RWPE1 (cell line): ENCODE data around the gene NCOA1.

Experiments
- CTCF ChIA-PET: fragments of 350-600 bp; sonication (Branson Sonifier 250); formaldehyde crosslinking; extraction: SDS; loops from one replicate; lab custom pipeline; 2021; lab: Yijun Ruan, JAX
- POLR2A ChIA-PET: fragments of 400-600 bp; formaldehyde crosslinking; extraction: SDS; loops from one replicate; lab custom pipeline; 2020; ENCODE audit warnings: antibody characterized with exemption; ENCODE audit not compliant: low non-redundant PET; lab: Yijun Ruan, JAX
- DNase-seq: peaks from one replicate; pipeline ENCODE4 v3.0.0; 2012; ENCODE audit warnings: low spot score
- H3K27ac ChIP-seq: fragments of 450-650 bp; 2 replicates; pipeline ENCODE4 v1.5.1; 2017
- CTCF ChIP-seq: fragments of 450-650 bp; conservative IDR thresholded peaks from 2 replicates; pipeline ENCODE4 v1.5.1; 2017; ENCODE audit warnings: low read depth, mild to moderate bottlenecking

NCOA1 gene

GRCh38 chr2:24509840-24510239 is 18.8 kb downstream of the NCOA1 start:
- ChIA-PET POLR2A (no interaction called here), CTCF (no interaction called here)
- no peak overlapping the region for H3K27ac ChIP-seq
- DNase-seq: no peak
- no peak for TF ChIP-seq CTCF

GRCh38 chr2:24510771-24511170 is 19.7 kb downstream of the NCOA1 start:
- ChIA-PET POLR2A (no interaction called here), CTCF (no interaction called here)

GRCh38 chr2:24511198-24511597 is 20.1 kb downstream of the NCOA1 start:
- CTCF ChIA-PET: no interaction called here
- no peak for TF ChIP-seq CTCF
- no peak for DNase-seq

More at GRCh38 chr2:24510771-24511170, 19.7 kb downstream of the NCOA1 start:
- TF ChIP-seq CTCF: no peak
- no peak overlapping the region for H3K27ac ChIP-seq
- no peak for DNase-seq

GRCh38 chr2:24511894-24512293 is 20.8 kb downstream of the NCOA1 start:
- no peak overlapping the region for H3K27ac ChIP-seq
- TF ChIP-seq CTCF: no peak
- CTCF ChIA-PET: no interaction called here
- POLR2A ChIA-PET: no interaction called here
- no peak for DNase-seq

More at GRCh38 chr2:24511198-24511597, 20.1 kb downstream of the NCOA1 start:
- H3K27ac ChIP-seq: no peak overlapping the region
- POLR2A ChIA-PET: no interaction called here

GRCh38 chr2:24512404-24512803 is 21.4 kb downstream of the NCOA1 start:
- DNase-seq: no peak
- CTCF ChIA-PET: no interaction called here
- H3K27ac ChIP-seq: no peak overlapping the region
- no peak for TF ChIP-seq CTCF
- POLR2A ChIA-PET: no interaction called here

GRCh38 chr2:24512831-24513230 is 21.8 kb downstream of the NCOA1 start:
- ChIA-PET POLR2A (no interaction called here), CTCF (no interaction called here)
- no peak overlapping the region for H3K27ac ChIP-seq
- DNase-seq: no peak
- TF ChIP-seq CTCF: no peak
